Thoracic aorta (tissue), 2 donors: ENCODE results near the gene XPOT. TPM values are rescaled to one million over a fixed set of nuclear protein-coding genes. Genes with fewer than 3 reads are reported as not detected.

Experiments used
- ATAC-seq: fragments of 150-250 bp; one replicate; pipeline ENCODE4 v1.8.0; 2017; ENCODE audit warnings: low read depth; ENCODE audit not compliant: insufficient number of reproducible peaks, low FRiP score
- DNase-seq: peaks from one replicate; pipeline ENCODE4 v3.0.0-alpha.2; 2020; ENCODE audit warnings: low spot score
- H3K27ac ChIP-seq, 2 donors: fragments of 200-600 bp; sonication (generic); 1 replicate in 1 of 2; 2 replicates in 1 of 2; pipeline ENCODE4 v1.5.1; 2016; ENCODE audit warnings: mild to moderate bottlenecking in 2 of 2, moderate library complexity in 2 of 2
- H3K27me3 ChIP-seq: fragments of 200-600 bp; sonication (generic); replicated peaks from 2 replicates; pipeline ENCODE4 v1.6.0; 2016; ENCODE audit warnings: mild to moderate bottlenecking; ENCODE audit not compliant: insufficient read depth
- H3K36me3 ChIP-seq: fragments of 200-600 bp; sonication (generic); one replicate; pipeline ENCODE4 v1.5.1; 2016
- H3K4me1 ChIP-seq, 2 donors: fragments of 200-600 bp; sonication (generic); 1 replicate in 1 of 2; 2 replicates in 1 of 2; pipeline versions ENCODE4 v1.5.1 to v1.6.0; 2016; ENCODE audit warnings: low read depth in 2 of 2, mild to moderate bottlenecking in 1 of 2; ENCODE audit not compliant: control insufficient read depth in 1 of 2
- H3K4me3 ChIP-seq: fragments of 200-600 bp; sonication (generic); 2 replicates; pipeline ENCODE4 v1.5.1; 2016; ENCODE audit warnings: mild to moderate bottlenecking
- H3K9me3 ChIP-seq: fragments of 200-600 bp; sonication (generic); 2 replicates; pipeline ENCODE4 v1.5.1; 2016
- total RNA-seq, 2 donors: library from RNA; depleted of rRNA; stranded (reverse); fragments of >200 nt; gene quantifications; one replicate each; pipeline versions ENCODE4 v1.1.0 to v1.2.3, GENCODE V29; 2016
- TF ChIP-seq, protein P1 (sequence below): fragments of 200-600 bp; sonication (generic); IDR thresholded peaks from one replicate; pipeline ENCODE4 v1.5.1; 2019; ENCODE audit warnings: antibody characterized with exemption

The XPOT gene
- total RNA-seq, 2 donors from 2014 or later: 50.1 to 53.0 TPM

DNA sequence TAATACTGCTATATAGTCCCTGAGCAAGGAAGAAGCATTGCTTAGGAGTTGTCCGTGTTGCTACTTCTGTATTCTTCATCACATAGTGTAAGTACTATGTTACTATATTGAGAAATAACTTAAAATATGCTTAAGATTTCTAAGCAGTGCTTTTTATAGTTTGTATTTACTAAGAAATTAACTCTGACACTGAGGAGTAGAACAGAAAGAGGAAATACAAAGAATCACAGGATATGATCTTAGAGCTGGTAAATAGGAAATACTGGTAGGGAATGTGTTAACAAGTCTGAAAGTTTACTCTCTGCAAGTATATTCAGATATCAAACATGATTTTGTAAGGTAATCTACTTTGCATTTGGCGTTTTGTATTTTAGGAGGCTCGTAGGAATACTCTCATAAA, 15.5 kb downstream of the XPOT start:
- no peak overlapping the region for H3K27ac ChIP-seq
- H3K4me1 ChIP-seq: no peaks in the 10 kb centered on the region
- no peak for ATAC-seq
- no peaks in the 10 kb centered on the region for H3K27me3 ChIP-seq
- TF ChIP-seq, protein P1, sequence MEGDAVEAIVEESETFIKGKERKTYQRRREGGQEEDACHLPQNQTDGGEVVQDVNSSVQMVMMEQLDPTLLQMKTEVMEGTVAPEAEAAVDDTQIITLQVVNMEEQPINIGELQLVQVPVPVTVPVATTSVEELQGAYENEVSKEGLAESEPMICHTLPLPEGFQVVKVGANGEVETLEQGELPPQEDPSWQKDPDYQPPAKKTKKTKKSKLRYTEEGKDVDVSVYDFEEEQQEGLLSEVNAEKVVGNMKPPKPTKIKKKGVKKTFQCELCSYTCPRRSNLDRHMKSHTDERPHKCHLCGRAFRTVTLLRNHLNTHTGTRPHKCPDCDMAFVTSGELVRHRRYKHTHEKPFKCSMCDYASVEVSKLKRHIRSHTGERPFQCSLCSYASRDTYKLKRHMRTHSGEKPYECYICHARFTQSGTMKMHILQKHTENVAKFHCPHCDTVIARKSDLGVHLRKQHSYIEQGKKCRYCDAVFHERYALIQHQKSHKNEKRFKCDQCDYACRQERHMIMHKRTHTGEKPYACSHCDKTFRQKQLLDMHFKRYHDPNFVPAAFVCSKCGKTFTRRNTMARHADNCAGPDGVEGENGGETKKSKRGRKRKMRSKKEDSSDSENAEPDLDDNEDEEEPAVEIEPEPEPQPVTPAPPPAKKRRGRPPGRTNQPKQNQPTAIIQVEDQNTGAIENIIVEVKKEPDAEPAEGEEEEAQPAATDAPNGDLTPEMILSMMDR: no peak
- no peak for DNase-seq
- no peak overlapping the region for H3K4me3 ChIP-seq
- no peaks in the 10 kb centered on the region for H3K9me3 ChIP-seq
- H3K36me3 ChIP-seq: peaks cover 61% of the 10 kb centered on the region

DNA sequence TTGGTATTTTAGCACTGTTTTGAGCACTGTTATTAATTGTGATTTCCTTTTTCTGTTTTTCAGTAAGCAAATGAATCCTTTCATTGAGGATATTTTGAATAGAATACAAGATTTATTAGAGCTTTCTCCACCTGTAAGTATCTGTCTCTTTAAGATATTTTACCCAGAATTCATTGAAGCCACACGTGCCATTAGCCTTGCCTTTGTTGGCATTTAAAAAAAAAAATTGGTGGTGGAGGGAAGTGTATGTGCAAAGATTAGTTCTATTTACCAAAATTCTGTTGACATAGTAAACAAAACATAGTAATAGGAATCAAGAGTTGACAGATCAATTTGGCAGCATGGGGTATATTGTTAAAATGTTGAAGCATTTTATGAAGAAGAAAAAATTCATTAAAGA, 23.8 kb downstream of the XPOT start:
- Histone ChIP-seq H3K36me3 (peaks cover 60% of the 10 kb centered on the region), H3K4me3 (no peak overlapping the region), H3K9me3 (no peaks in the 10 kb centered on the region), H3K27ac (no peak overlapping the region), H3K4me1 (no peaks in the 10 kb centered on the region), H3K27me3 (no peaks in the 10 kb centered on the region)
- DNase-seq (no peak), ATAC-seq (no peak)
- TF ChIP-seq, protein P1: no peak

DNA sequence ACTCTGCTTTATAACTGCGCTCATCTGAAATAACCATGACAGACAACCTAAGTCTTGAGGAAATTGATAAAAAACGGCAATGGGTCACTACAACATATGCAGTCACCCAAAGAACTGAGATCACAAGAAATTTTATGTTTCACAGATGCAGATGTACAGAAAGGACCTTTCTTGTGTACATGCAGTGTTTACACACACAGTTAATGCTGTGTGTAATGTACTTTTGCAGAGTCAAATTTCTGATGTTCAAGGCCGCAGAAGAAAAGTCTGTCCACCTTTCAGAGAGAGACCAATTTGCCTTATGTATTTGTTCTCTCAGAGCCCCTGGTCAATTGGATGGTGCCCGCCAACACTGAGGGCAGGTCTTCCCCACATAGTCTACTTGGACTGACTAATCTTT, 24.8 kb downstream of the XPOT start:
- TF ChIP-seq, protein P1: no peak
- H3K4me3 ChIP-seq: no peak overlapping the region
- H3K36me3 ChIP-seq: peaks cover 65% of the 10 kb centered on the region

DNA sequence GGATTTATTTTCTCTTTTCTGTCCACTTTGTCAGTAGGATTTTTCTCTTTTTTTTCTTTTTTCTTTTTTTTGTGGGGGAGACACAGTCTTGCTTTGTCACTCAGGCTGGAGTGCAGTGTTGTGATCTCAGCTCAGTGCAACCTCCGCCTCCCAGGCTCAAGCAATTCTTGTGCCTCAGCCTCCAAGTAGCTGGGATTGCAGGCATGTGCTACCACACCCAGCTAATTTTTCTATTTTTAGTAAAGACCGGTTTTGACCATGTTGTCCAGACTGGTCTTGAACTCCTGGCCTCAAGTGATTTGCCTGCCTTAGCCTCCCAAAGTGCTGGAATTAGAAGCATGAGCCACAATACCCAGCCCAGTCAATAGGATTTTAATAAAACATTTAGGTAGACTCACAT, 26.7 kb downstream of the XPOT start:
- peaks cover 55% of the 10 kb centered on the region for H3K36me3 ChIP-seq
- H3K27ac ChIP-seq: no peak overlapping the region
- H3K4me3 ChIP-seq: no peak overlapping the region
- no peaks in the 10 kb centered on the region for H3K9me3 ChIP-seq
- ATAC-seq: no peak
- no peaks in the 10 kb centered on the region for H3K4me1 ChIP-seq
- DNase-seq: no peak
- no peaks in the 10 kb centered on the region for H3K27me3 ChIP-seq
- TF ChIP-seq, protein P1: no peak

More for the DNA sequence above, 24.8 kb downstream of the XPOT start:
- no peaks in the 10 kb centered on the region for H3K4me1 ChIP-seq
- no peak for DNase-seq
- no peak overlapping the region for H3K27ac ChIP-seq
- no peaks in the 10 kb centered on the region for H3K9me3 ChIP-seq
- no peak for ATAC-seq
- H3K27me3 ChIP-seq: no peaks in the 10 kb centered on the region

DNA sequence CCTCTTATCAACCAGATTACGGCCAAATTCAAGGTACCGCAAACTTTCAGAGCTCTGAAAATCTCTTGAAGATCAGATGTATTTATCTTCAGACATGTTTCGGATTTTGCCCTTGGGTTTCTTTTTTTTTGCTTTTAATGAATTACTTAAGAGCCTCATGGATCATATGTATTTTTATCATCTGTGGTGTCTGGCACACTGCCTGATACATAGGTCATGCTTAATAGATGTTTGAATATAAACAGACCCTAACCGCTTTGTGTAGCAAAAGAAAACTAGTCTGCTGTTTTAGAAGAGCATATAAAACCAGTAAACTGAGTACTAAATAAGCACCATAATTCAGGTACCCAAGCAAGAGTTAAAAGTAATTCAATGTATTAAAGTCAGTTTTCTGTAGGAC, 27.6 kb downstream of the XPOT start:
- ATAC-seq (no peak), DNase-seq (no peak)
- no peak overlapping the region for H3K27ac ChIP-seq
- H3K27me3 ChIP-seq: no peaks in the 10 kb centered on the region
- H3K36me3 ChIP-seq: peaks cover 55% of the 10 kb centered on the region
- H3K9me3 ChIP-seq: no peaks in the 10 kb centered on the region
- no peaks in the 10 kb centered on the region for H3K4me1 ChIP-seq
- TF ChIP-seq, protein P1: no peak
- no peak overlapping the region for H3K4me3 ChIP-seq
